ENCODE results near the gene CADPS2. TPM values are rescaled to one million over a fixed set of nuclear protein-coding genes. Genes with fewer than 3 reads are reported as not detected.
A peak's percentile ranks its signal among the peaks of the same experiment; 100 is the strongest.

Gene CADPS2
- total and polyA plus RNA-seq, 8 donors = 7.0 to 57.8 (median 29.7) TPM

- Histone ChIP-seq H3K4me3 (no peak overlapping the region), H3K4me1 (peaks cover 0 to 13% (median 9%) of the 10 kb centered on the region in 4 donors), H3K27me3 (no peaks in the 10 kb centered on the region), H3K27ac (no peak overlapping the region), H3K9me3 (no peaks in the 10 kb centered on the region), H3K36me3 (peaks cover 0 to 11% (median 0%) of the 10 kb centered on the region in 4 donors)
- no peak for TF ChIP-seq POLR2AphosphoS5 (IDR thresholded peaks at IDR 0.05)
- no peak for TF ChIP-seq CTCF (IDR thresholded peaks at IDR 0.05)
- no peak for TF ChIP-seq EP300 (IDR thresholded peaks at IDR 0.05)
- TF ChIP-seq POLR2A (IDR thresholded peaks at IDR 0.05) = no peak
- DNase-seq = no peak
- WGBS, 5 donors = 58 to 83% (median 79%) methylated on average over 1 of the region's 1 CpG
- intact Hi-C loops (cut with DNase I; ENCODE audit: low total_unique reads) = no loop called here
Observed at GRCh38 chr7:122553761-122554160, 332.5 kb downstream of the CADPS2 start.

GRCh38 chr7:122552769-122553168, 333.5 kb downstream of the CADPS2 start:
- no peaks in the 10 kb centered on the region for H3K27me3 ChIP-seq
- H3K27ac ChIP-seq = no peak overlapping the region
- no peaks in the 10 kb centered on the region for H3K9me3 ChIP-seq
- intact Hi-C loops (cut with DNase I; ENCODE audit: low total_unique reads) = no loop called here
- TF ChIP-seq POLR2AphosphoS5 (IDR thresholded peaks at IDR 0.05) = no peak
- no peak for TF ChIP-seq EP300 (IDR thresholded peaks at IDR 0.05)
- TF ChIP-seq CTCF (IDR thresholded peaks at IDR 0.05) = no peak
- no peak for TF ChIP-seq POLR2A (IDR thresholded peaks at IDR 0.05)
- no peak for DNase-seq
- peaks cover 0 to 11% (median 0%) of the 10 kb centered on the region in 4 donors for H3K36me3 ChIP-seq
- H3K4me1 ChIP-seq = peaks cover 0 to 17% (median 8%) of the 10 kb centered on the region in 4 donors
- H3K4me3 ChIP-seq = no peak overlapping the region

GRCh38 chr7:122550545-122550944, 335.7 kb downstream of the CADPS2 start:
- no peak for DNase-seq
- TF ChIP-seq EP300 (IDR thresholded peaks at IDR 0.05) (no peak), CTCF (IDR thresholded peaks at IDR 0.05) (peak in 1 of 7 experiments; percentile 22), POLR2A (IDR thresholded peaks at IDR 0.05) (no peak), POLR2AphosphoS5 (IDR thresholded peaks at IDR 0.05) (no peak)
- Histone ChIP-seq H3K9me3 (no peaks in the 10 kb centered on the region), H3K27ac (no peak overlapping the region), H3K27me3 (no peaks in the 10 kb centered on the region), H3K4me3 (no peak overlapping the region), H3K36me3 (peaks cover 0 to 11% (median 0%) of the 10 kb centered on the region in 4 donors), H3K4me1 (peaks cover 0 to 4% (median 0%) of the 10 kb centered on the region in 4 donors)
- 52 to 85% (median 71%) methylated on average over 1 of the region's 1 CpG for WGBS, 5 donors
- intact Hi-C loops (cut with DNase I; ENCODE audit: low total_unique reads) = no loop called here

GRCh38 chr7:122549578-122549977, 336.7 kb downstream of the CADPS2 start:
- TF ChIP-seq POLR2A (IDR thresholded peaks at IDR 0.05) (no peak), EP300 (IDR thresholded peaks at IDR 0.05) (no peak), CTCF (IDR thresholded peaks at IDR 0.05) (no peak), POLR2AphosphoS5 (IDR thresholded peaks at IDR 0.05) (no peak)
- no peak overlapping the region for H3K27ac ChIP-seq

More at GRCh38 chr7:122549578-122549977, 336.7 kb downstream of the CADPS2 start:
- no peak overlapping the region for H3K4me3 ChIP-seq
- H3K27me3 ChIP-seq = no peaks in the 10 kb centered on the region
- DNase-seq = no peak
- no peaks in the 10 kb centered on the region for H3K9me3 ChIP-seq
- intact Hi-C loops (cut with DNase I; ENCODE audit: low total_unique reads) = no loop called here
- peaks cover 0 to 4% (median 0%) of the 10 kb centered on the region in 4 donors for H3K4me1 ChIP-seq
- 68 to 81% (median 75%) methylated on average over 5 of the region's 5 CpGs for WGBS, 5 donors
- peaks cover 0 to 11% (median 0%) of the 10 kb centered on the region in 4 donors for H3K36me3 ChIP-seq
